Left lobe of liver (tissue), 2 donors: ENCODE measurements around the gene SIAH2. TPM values are rescaled to one million over a fixed set of nuclear protein-coding genes. Genes with fewer than 3 reads are reported as not detected.

Source experiments
- ATAC-seq: fragments of 200-7000 bp; cut with Tn5 transposase; one replicate; pipeline ENCODE4 v1.9.1; 2020; ENCODE audit warnings: mild to moderate bottlenecking, moderate library complexity
- DNase-seq: peaks from one replicate; pipeline ENCODE4 v3.0.0-alpha.2; 2020; ENCODE audit warnings: low spot score
- total RNA-seq: library from RNA; stranded (reverse); gene quantifications from one replicate; pipeline ENCODE4 v1.2.1, GENCODE V29; 2021
- donor health status: DM: no; HTN: no; CAD: no; lungs with moderate emphysema.
- donor health status: DM: no; HTN: yes; CAD: no.

The SIAH2 gene
- total RNA-seq, 1 donor from 2014 or later, result 39.5 TPM

DNA sequence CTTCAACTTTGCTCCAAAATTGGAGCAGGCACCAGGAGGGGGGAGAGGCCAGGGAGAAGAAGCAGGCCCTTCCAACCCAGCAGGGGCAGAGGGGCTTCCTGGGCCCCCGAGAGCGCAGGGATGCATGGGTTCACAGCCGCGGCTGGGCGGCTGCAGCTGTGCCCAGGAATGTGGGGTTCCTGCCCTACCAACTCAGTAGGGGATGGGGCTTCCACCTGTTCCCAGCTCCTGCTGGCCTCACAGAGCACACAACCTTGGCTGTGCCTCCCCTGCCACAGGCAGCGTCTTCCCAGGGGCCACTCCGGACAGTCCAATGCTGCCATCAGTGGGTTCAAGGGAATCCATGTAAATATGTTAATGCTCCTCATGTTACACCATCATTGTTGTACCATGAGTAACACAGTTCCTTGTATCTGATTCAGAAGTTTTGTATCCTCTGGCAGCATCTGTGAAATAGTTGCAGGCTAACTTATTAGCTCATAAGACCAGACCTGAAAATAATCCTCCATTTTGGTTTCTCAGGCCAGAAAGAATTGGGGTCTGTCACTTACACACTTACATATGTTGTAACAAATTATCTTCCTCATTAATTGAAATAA, 12.1 kb upstream of the SIAH2 start:
- ATAC-seq, result no peak

DNA sequence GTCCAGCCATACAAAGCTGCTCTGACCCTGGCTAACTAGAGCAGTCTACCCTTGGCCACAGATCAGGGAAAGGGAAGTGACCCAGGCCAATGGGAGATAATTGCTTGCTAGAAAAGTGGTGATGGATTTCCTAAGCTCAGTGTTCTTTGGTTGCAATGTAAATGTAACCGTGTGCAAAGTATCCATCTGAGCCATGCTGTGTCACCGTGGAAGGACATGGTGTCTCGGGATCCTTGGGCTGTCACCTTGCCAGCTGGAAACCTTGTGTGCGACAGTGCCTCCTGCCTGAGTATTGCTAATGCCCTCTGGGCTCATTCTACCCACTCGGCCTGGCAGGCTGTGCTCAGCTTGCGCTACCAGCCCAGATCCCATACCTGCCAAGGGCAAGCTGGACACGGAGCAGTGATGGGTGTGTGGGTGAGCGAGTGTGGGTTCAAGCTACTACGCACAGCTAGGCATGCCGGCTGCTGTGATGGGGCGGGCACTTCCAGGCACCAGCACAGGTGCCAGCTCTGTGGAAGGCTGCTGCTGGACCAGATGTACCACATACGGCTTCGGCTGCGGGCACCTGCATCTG, 10.7 kb upstream of the SIAH2 start:
- peak; percentile 84 for ATAC-seq
- DNase-seq, result peak; percentile 91

More for the DNA sequence above, 12.1 kb upstream of the SIAH2 start:
- no peak for DNase-seq

DNA sequence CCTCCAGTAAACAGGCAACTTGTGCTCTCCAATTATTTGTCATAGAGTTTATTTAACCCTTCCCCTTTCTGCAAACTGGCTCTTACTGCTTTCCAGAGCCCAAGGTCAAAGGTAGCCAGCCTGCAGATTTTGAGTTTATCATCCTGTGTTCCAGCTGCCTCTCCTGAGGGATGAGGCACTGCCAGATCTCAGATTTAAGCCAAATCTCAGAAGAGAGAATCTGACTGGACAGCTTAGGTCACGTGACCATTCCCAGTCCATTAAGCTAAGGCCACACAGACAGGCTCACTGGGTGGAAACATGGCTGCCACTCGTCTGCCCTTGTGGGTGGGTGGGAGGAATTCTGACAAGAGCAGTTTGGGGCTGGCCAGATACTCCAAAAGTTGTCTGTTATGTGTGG, 8.6 kb upstream of the SIAH2 start:
- peak; percentile 71 for DNase-seq

DNA sequence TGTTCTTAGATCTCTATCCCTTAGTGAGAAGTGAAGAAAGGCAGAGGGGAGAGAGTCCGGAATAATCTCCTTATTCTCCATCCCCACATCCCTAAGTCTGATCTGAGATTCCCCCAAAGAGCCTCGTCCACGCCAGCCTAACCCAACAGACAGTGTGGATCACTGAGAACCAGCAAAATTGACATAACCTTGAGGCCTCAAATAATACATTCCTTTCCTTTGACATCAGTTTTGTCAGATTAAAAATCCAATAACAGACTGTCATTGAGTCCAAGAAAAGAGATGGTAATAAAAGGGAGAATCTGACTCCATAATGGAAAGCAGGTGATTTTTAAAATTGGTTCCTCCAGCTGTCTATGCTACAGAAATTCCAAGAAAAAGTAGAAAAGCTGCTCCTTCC, 7.7 kb upstream of the SIAH2 start:
- peak; percentile 5 for ATAC-seq
- no peak for DNase-seq

More for the DNA sequence above, 8.6 kb upstream of the SIAH2 start:
- ATAC-seq, result peak; percentile 62

DNA sequence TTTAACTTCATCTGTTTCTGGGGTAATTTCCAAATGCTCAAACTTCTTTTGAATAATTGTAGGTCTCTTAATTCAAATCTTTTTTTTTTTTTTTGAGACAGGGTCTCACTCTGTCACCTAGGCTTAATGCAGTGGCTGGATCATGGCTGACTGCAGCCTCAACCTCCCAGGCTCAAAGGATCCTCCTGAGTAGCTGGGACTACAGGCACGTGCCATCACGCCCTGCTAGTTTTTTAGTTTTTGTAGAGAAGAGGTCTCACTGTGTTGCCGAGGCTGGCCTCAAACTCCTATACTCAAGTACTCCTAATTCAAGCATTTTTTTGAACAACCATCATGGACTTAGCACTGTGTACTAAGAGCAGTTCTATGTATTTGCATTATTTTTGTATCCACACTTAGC, 3.8 kb upstream of the SIAH2 start:
- ATAC-seq (no peak), DNase-seq (no peak)

DNA sequence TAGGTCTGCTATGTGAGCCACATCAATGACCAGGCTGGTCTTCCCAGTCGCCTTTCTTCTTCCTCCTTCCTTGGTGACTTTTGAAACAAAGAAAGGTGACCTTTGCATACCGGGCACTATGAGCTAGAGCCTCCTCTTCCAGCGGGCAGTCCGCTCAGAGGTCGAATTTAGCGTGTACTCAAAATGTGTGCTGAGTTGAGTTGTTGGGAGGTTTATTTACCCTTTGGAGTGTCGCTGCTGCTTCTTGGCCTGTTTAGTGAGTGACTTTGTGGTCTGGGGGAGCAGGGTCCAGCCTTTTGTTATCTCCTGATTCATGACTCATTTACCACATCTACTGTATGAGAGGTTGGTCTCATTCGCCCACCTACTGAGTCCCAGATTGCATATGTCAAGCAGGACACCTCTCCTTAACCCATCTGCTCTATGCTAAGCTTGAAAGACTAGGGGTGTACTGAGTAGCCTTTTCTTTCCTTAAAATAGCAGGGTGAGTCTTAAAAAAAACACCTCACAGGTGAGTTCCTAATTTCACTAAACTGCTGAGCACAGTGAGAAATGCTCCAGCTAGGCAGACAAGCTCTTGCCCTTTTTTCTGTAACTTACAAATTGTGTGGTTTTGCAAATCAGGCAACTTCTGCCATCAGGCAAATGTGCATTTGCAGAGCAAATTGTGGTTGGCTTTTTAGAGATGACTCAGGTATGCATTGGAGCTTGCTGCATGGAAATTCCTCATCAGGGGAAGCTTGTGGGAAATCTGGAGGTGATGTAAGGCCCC, 3.2 kb upstream of the SIAH2 start:
- ATAC-seq (no peak), DNase-seq (no peak)

DNA sequence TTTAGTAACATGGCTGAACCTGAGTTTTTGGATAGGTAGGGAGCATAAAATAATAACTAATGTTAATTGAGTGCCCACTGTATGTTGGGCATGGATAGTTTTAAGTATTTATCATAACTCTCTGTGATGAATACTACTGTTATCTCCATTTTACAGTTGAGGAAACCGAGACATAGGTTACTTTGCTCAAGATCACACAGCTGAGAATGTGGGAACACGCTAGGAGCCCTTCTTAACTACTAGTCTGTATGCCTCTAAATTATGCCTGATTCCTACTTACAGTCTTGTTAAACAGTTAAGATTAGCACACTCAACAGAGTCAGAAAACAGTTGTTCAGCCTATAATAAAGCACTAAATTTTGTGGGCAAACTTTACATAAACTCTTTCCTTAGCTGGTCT, 2.0 kb upstream of the SIAH2 start:
- no peak for DNase-seq
- no peak for ATAC-seq

DNA sequence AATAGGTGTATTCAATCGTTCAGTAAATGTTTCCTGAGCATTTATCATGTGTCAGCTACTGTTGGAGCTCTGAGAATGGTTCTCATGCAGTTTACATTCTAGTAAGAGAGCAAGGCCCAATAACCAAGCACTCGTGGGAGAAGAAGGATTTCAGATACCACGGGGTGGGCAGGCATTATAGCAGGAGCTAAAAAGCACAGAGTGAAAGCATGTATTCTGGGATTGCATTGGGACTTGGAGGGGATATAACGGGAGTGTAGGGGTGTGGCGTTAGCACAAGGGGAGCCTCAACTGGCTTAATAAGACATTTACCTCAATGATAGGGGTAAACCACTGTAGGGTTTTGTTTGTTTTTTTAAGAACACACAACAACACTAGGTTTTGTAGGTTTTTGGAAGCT, 1.6 kb upstream of the SIAH2 start:
- no peak for DNase-seq
- no peak for ATAC-seq

DNA sequence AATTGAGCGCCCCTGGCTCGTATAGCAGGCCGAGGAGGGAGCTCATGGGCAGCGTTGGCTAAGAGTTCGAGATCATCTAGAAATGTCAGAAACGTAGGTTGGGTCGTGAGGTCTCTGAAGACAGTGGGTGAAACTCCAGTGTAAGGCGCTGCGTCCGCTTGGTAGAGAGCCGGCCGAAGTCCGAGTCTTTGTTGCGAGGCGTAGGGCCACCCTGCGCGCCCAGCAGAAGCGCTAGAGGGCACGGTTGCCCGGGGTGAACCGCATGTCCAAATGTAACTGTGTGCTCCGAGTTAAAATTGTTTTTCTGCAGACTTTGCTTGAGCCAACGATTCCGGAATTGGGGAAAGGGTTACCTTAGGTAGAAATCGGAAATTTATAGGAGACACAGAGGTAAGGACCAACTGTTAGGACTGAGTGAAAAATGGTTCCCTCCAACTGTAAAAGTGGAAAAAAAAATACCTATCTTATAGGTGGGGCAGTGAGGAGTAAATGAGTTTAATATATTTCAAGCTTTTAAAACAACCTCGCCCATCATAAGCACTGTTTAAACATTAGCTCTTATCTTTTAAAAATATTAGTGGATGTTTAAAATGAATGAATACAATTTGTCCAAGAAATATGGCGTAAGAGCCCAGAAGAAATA, 993 bp upstream of the SIAH2 start:
- ATAC-seq, result peak; percentile 62

DNA sequence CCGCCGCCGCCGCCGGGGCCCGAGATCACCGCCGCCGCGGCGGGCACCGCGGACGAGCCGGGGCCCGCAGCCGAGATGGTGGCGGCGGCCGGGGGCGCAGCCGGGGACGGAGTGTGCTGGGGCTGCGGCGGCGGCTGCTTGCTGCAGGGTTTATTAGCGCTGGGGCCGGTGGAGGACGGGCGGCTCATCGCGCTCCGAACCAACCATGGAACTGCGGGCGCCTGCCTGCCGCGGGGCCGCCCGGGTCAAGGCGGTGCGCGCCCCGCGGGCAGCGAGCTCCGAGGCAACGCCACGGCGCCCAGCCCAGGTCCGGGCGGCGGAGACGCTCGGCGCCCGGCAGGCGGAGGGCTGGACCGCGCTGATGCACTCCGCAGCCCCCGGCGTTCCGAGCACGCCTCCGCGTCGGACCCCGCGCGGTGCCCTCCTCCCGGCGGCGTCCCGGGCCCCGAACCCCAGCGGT, 277 bp downstream of the SIAH2 start:
- DNase-seq (no peak), ATAC-seq (no peak)

More for the DNA sequence above, 993 bp upstream of the SIAH2 start:
- DNase-seq, result peak; percentile 84

DNA sequence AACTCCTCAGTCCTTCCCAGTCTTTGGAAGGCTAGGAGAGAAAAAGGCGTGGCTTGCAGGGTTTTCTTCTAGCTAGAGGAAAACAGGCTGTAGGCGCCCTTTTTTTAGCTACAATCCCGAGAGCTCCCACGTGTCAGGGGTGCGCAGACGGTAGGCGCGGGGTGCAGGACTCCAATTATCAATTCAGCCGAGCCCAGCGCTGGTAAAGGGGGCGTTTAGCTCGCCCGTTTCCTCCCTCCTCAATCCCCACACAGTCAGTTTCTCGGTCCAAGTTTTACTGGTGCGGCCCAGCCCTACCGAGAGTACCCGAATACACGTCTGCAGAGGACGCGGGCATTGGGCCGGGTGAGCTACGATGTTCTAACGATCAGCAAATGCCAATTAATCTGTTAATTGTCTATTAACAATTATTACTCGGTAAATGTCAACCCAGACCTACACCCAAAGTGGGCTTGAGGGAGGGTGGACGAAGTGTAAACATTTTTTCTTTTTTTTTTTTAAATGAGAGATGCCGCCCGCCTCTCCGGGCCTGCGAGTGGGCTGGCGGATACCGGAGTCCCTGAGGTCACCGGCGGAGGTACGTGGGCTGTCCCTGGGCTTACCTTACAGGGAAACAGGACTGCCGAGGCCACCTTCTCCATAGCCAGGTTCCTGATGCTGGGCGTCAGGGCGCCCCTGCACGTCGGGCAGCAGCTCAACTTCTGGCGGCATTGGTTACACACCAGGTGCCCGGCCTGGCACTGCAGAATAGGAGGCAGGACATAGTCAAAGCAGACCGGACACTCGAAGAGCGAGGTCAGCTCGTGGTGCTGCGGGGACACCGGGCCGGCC, 923 bp downstream of the SIAH2 start:
- DNase-seq (peak; percentile 77), ATAC-seq (peak; percentile 20)

DNA sequence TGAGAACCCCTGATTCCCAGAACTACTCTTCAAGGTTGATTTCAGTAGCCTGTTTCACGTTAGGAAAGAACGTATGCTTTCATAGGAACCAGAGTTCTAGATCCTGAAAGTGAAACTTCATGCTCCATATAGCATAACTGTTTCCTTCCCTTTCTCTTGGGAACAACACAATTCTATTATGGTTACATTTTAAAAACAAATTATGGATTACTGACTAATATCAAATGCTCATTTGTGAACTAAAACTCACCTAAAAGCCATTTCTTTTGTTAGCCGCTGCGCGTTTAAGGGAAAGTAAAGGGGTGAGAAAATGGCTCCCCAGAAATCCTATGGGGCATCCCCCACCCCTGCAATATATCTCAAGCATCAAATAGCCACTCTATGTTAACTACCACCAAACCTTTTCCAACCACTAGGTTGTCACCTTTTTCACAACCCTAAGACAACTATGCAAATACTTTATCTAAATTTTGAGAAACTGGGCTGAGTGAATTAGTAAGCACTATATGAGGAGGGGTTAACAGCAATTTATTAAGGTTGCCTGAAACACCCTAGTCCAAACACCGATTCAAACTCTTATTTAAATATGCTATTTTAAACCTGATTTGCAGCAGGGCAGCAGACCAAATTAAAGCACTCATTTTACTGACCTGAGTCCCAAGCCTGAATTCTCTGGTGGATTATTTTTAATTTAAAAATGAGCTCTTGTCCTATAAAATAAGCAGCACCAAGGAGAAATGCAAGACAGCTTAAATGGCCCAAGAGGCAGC, 2.4 kb downstream of the SIAH2 start:
- no peak for ATAC-seq

DNA sequence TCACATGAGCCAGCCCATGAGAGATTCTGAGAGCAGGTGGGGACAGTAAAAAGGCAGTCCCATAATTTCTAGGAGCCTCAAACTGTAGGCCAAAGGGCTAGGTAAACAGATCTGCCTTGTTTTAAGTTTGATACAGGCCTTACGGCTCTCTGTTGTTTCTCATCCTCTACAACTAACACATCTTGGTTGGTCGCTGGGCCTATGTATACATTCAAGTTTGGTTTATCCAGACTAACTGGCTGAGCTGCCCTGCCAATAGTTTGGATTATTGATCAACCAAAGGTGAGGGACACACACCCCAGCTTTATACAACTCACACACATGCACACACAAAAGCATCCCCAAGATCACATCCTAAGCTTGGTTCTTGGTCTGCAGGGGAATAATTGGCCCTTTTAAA, 3.0 kb downstream of the SIAH2 start:
- DNase-seq (no peak), ATAC-seq (no peak)

More for the DNA sequence above, 2.4 kb downstream of the SIAH2 start:
- DNase-seq, result no peak

DNA sequence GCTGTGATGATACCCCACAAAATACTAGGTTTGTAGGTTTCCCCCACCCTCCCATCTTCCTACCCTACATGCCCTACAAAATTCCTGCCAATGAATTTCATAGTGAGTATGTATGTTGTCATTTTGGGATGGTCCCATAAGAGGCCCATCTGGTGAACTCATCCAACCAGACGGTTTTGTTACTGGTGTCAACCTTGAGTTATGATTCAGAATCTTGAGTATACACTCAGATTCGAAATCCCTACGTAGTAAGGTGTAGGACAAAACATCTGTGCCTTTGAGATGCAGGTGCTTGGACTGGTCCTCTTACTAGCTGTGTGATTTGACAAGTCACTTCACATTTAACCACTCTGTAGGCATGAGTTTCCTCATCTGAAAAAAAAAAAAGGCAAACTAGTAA, 3.6 kb downstream of the SIAH2 start:
- DNase-seq (peak; percentile 18), ATAC-seq (no peak)

DNA sequence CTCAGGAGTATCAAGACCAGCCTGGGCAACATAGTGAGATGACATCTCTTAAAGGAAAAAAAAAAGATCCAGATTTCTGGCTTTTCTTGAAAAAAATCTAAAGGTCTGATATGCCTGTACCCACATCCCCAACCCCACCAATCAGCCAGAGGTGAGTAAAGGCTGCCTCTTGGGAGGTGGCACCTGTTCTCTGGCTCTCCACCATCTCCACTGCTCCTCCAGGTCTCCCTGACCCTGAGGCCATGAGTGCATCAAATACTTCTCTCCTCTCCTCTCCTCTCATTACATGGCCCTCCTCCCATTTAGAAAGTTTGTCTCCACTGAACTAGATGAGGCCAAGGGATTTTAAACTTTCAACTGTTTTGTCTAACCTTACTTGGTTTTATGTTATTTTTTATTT, 5.2 kb downstream of the SIAH2 start:
- DNase-seq (no peak), ATAC-seq (peak; percentile 4)

DNA sequence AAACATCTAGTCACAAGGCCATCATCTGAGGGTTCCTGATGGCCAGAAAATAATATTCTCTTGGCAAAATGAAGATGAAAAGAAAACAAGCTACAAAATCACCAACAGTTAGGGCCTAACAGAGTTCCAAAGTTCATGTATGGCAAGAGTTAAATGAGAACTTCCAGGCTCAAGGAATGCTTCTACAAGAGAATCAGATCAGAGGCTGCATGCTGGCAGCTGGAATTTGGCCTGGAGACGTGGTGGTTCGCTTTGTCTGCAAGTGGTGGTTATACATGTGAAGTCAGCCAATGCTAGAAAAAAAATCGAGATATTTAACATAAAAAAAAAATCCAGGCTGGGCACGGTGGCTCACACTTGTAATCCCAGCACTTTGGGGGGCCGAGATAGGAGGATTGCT, 5.6 kb downstream of the SIAH2 start:
- DNase-seq (no peak), ATAC-seq (no peak)

DNA sequence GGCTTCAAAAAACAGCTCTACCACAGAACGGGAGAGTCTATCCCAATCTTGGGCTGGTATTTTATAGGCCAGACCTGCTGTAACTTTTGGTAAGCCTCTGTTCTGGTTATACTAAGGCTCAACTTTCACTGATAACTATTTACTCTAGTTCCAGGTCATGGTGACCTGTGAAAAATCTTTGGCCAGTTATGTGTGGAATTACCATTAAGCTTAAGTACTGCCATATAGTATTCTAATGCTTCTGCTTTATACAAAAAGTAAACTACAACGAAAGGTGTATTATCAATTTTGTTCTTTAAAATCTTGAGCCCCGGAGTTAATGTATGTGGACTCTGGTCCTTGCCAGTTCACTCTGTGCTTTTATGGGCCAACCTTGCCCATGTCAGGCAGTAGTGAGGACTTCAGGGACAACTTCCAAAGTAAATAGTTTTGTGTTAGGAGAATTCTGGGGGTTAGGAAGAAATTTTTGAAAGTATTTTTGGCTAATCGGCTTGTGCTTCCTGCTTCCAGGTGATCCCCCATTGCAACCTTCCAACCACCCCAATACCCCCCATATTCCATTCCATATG, 6.4 kb downstream of the SIAH2 start:
- DNase-seq, result peak; percentile 69
- peak; percentile 68 for ATAC-seq

DNA sequence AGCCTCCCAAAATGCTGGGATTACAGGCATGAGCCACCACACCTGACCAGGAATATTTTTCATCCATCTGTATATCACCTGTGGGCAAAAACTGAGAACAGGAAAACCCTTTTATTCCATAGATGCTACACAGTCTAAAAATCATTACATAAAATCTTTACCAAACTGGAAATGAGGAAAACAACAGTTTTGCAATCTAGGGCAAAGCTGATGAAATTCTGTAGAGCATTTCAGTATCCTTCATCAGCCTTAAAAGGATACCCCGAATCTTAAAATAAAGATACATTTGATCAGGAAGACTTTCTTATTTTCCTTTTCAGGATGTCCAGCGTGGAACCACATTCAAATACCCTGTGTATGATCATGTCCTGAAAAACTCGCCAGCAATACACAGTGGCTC, 7.1 kb downstream of the SIAH2 start:
- ATAC-seq (no peak), DNase-seq (no peak)

DNA sequence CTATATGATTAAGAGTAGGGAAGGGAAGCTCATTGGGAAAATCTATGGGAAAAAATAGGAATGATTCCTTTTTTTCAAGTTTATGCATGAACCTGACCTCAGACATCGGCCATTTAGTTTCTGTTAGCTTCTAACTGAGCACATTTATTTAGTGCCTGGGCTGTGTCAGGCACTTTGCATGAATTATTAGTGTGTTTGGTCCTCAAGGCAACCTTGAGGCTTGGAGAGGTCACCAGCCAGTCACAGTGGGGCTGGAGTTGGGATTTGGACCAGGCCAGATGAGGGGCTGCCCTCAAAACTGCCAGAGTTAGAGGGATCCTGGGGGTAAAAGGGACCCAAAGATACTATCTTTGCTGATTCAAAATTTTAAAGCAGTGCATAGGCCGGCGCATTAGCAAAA, 8.1 kb downstream of the SIAH2 start:
- ATAC-seq, result no peak
- no peak for DNase-seq
